NB4 (cell line): ENCODE data around the gene RAET1E.

Experiments used
- POLR2A ChIP-seq: IDR thresholded peaks from 2 replicates; pipeline ENCODE4 v1.6.1; 2011; ENCODE audit warnings: mild to moderate bottlenecking; ENCODE audit not compliant: insufficient read length; ENCODE audit errors: extremely low read depth
- TF ChIP-seq, protein P1 (sequence below): IDR thresholded peaks from one replicate; pipeline ENCODE4 v1.5.1; 2012; ENCODE audit warnings: low read depth, low read length

DNA sequence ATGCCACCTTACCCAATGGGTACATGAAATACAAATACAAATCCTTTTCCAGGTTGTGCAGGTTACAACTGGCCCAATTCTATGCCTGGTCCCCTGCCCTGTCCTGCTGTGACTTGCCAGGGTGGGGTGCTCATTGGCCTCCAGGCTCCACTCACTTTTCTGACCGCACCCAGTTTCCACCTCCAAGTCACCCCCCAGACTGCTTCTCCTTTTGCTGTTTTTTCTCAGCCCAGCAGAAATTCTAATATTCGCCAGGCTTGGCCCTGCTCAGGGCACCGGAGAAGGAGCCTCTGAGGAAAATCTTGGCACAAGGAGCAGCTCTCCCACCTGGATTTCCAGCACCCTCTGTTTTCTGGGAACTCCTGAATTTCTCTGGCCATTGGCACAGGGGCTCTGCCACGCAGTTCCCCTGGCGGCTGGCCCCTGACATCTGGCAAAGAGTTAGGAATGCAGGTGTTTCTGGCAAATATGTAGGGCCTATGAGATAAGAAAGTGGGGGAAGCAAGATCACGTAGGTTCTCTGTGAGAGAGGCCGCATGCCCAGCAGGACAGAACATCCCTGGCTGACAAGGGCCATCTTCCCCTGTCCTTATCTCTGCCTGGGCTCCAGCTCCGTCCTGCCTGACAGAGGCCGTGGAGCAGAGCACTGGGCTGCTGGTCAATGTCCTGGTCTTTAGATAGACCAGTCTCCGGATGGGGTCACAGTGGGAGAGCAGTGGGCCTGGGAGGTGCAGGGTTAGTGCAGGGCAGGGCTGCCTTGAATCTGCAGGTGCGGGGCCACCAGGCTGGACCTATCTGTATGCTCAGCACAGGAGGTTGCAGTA, 2.9 kb upstream of the RAET1E start:
- TF ChIP-seq, protein P1, sequence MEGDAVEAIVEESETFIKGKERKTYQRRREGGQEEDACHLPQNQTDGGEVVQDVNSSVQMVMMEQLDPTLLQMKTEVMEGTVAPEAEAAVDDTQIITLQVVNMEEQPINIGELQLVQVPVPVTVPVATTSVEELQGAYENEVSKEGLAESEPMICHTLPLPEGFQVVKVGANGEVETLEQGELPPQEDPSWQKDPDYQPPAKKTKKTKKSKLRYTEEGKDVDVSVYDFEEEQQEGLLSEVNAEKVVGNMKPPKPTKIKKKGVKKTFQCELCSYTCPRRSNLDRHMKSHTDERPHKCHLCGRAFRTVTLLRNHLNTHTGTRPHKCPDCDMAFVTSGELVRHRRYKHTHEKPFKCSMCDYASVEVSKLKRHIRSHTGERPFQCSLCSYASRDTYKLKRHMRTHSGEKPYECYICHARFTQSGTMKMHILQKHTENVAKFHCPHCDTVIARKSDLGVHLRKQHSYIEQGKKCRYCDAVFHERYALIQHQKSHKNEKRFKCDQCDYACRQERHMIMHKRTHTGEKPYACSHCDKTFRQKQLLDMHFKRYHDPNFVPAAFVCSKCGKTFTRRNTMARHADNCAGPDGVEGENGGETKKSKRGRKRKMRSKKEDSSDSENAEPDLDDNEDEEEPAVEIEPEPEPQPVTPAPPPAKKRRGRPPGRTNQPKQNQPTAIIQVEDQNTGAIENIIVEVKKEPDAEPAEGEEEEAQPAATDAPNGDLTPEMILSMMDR = no peak
- TF ChIP-seq POLR2A = no peak
